Esophagus squamous epithelium (tissue), 5 donors: ENCODE results near the gene ECPAS. TPM values are rescaled to one million over a fixed set of nuclear protein-coding genes. Genes with fewer than 3 reads are reported as not detected.

Source experiments
- DNase-seq: peaks from one replicate; lab custom pipeline; 2025; lab: John Stamatoyannopoulos, UW
- H3K27ac ChIP-seq, 4 donors: fragments of 200-600 bp; sonication (generic); one replicate each; pipeline ENCODE4 v1.5.1; 2016 to 2019; ENCODE audit warnings: mild to moderate bottlenecking in 1 of 4
- H3K27me3 ChIP-seq, 4 donors: fragments of 200-600 bp; sonication (generic); 1 replicate in 3 of 4; 2 replicates in 1 of 4; pipeline versions ENCODE4 v1.5.1 to v1.6.0; 2017 to 2021; ENCODE audit warnings: antibody characterized with exemption in 1 of 4
- H3K36me3 ChIP-seq, 3 donors: fragments of 200-600 bp; sonication (generic); one replicate each; pipeline ENCODE4 v1.5.1; 2016 to 2019
- H3K4me1 ChIP-seq, 3 donors: fragments of 200-600 bp; sonication (generic); one replicate each; pipeline ENCODE4 v1.5.1; 2017 to 2019
- H3K4me3 ChIP-seq, 4 donors: fragments of 200-600 bp; sonication (generic); 1 replicate in 3 of 4; 2 replicates in 1 of 4; pipeline ENCODE4 v1.5.1; 2016 to 2019; ENCODE audit warnings: mild to moderate bottlenecking in 2 of 4, moderate library complexity in 1 of 4
- H3K9me3 ChIP-seq, 3 donors: fragments of 200-600 bp; sonication (generic); one replicate each; pipeline ENCODE4 v1.5.1; 2016 to 2019
- POLR2A ChIP-seq, 4 donors: fragments of 450-650 bp; IDR thresholded peaks; one replicate each; pipeline ENCODE4 v1.6.1; 2017; ENCODE audit warnings: antibody characterized with exemption in 4 of 4, mild to moderate bottlenecking in 4 of 4, moderate library complexity in 3 of 4
- WGBS, 2 donors: methylation state at CpG; one replicate each; pipeline ENCODE4 v1.1.5; 2018; 5-methylcytosine and 5-hydroxymethylcytosine counted together
- intact Hi-C: fragments of 100-400 bp; cut with DNase I; formaldehyde crosslinking; loops from one replicate; pipeline ENCODE4 v1.15.0; 2022
- total RNA-seq, 4 donors: library from RNA; depleted of rRNA; stranded (reverse); fragments of >200 nt; gene quantifications; one replicate each; pipeline ENCODE4 v1.1.0, GENCODE V29; 2016
- TF ChIP-seq, protein P1 (sequence below), 6 experiments: fragments of 450-650 bp in 4 of 6; fragments of 200-600 bp in 2 of 6; sonication (generic) in 2 of 6; IDR thresholded peaks; one replicate each; pipeline ENCODE4 v1.5.1; 2016 to 2019; ENCODE audit warnings: antibody characterized with exemption in 6 of 6, mild to moderate bottlenecking in 4 of 6, moderate library complexity in 4 of 6
- donor health status: DM: yes; HTN: yes; CAD: no.

ECPAS gene
- total RNA-seq, 4 donors from 2014 or later: 35.6 to 76.9 (median 47.4) TPM

DNA sequence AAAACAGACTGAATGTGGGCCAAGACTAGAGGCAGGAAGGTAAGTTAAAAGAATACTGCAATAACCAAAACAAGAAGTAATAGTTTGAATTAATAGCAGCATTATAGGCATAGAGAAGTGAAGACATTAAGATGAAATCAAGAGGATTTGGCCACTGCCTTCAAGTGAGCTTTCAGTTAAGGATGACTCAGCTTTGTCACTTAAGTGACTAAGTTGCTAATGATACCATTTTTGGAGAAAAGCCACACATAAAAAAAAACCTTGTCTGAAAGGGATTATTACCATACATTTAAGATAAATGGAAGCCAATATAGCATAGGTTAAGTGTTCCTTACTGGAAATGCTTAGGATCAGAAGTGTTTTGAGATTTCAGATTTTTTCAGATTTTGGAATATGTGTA is 57.0 kb downstream of the ECPAS start:
- Histone ChIP-seq H3K27me3 (no peaks in the 10 kb centered on the region), H3K4me1 (peaks cover 0 to 5% (median 0%) of the 10 kb centered on the region in 3 donors), H3K9me3 (no peaks in the 10 kb centered on the region), H3K27ac (no peak overlapping the region), H3K36me3 (peaks cover 0 to 96% (median 17%) of the 10 kb centered on the region in 3 donors), H3K4me3 (no peak overlapping the region)
- no peak for DNase-seq
- intact Hi-C loops: no loop called here
- TF ChIP-seq POLR2A (IDR thresholded peaks at IDR 0.05): no peak
- TF ChIP-seq, protein P1, sequence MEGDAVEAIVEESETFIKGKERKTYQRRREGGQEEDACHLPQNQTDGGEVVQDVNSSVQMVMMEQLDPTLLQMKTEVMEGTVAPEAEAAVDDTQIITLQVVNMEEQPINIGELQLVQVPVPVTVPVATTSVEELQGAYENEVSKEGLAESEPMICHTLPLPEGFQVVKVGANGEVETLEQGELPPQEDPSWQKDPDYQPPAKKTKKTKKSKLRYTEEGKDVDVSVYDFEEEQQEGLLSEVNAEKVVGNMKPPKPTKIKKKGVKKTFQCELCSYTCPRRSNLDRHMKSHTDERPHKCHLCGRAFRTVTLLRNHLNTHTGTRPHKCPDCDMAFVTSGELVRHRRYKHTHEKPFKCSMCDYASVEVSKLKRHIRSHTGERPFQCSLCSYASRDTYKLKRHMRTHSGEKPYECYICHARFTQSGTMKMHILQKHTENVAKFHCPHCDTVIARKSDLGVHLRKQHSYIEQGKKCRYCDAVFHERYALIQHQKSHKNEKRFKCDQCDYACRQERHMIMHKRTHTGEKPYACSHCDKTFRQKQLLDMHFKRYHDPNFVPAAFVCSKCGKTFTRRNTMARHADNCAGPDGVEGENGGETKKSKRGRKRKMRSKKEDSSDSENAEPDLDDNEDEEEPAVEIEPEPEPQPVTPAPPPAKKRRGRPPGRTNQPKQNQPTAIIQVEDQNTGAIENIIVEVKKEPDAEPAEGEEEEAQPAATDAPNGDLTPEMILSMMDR (IDR thresholded peaks at IDR 0.05): no peak

DNA sequence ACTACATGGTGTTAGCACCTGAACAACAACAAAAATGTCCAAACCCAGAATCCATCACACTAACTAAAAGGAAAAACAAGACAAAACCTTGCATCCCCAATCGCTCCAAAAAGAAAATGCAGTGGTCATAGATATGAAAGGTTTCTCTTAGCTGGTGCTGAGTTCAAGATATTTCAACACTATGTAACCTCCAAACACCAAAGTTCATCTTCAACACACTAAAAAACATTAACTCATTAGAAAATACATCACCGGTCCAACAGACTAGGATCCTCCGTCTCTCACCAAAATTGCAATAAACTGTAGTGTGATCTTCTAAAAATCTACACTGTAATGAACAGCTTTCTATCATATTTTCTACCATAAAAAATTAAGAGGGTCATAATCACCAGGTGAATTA is 60.8 kb downstream of the ECPAS start:
- TF ChIP-seq, protein P1 (IDR thresholded peaks at IDR 0.05): no peak
- no peak for TF ChIP-seq POLR2A (IDR thresholded peaks at IDR 0.05)
- Histone ChIP-seq H3K4me1 (peaks cover 0 to 5% (median 0%) of the 10 kb centered on the region in 3 donors), H3K36me3 (peaks cover 0 to 99% (median 14%) of the 10 kb centered on the region in 3 donors), H3K9me3 (no peaks in the 10 kb centered on the region), H3K4me3 (no peak overlapping the region), H3K27ac (no peak overlapping the region), H3K27me3 (no peaks in the 10 kb centered on the region)
- DNase-seq: no peak
- 98 to 100% methylated on average over 3 of the region's 3 CpGs for WGBS, 2 donors
- intact Hi-C loops: no loop called here

- Histone ChIP-seq H3K27ac (no peak overlapping the region), H3K9me3 (no peaks in the 10 kb centered on the region), H3K4me3 (no peak overlapping the region), H3K36me3 (peaks cover 12 to 100% (median 21%) of the 10 kb centered on the region in 3 donors), H3K27me3 (no peaks in the 10 kb centered on the region), H3K4me1 (no peaks in the 10 kb centered on the region)
- intact Hi-C loops: no loop called here
- TF ChIP-seq POLR2A (IDR thresholded peaks at IDR 0.05): no peak
- TF ChIP-seq, protein P1 (IDR thresholded peaks at IDR 0.05): no peak
- WGBS, 2 donors: 95 to 96% methylated on average over 11 of the region's 11 CpGs
- no peak for DNase-seq
Observed at GRCh38 chr9:111414406-111414805, 69.8 kb downstream of the ECPAS start.

DNA sequence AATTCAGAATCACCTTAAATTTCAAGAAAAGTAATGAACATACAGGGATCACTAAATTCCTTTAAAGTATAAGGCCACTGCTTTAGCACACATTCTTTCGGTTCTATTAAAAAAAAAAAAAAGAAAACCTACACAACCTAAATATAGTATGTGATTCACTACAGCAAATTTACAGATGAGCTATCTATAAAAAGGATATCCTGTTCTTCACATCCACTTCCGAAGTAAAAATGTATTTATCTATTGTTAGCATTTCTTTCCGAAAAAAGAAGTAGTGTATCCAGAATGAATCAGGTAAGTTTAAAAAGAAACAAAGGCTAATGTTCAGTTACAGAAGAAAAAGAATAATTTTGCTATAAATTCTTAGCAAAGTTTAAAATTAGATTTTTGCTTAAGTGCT is 70.2 kb downstream of the ECPAS start:
- H3K4me1 ChIP-seq: no peaks in the 10 kb centered on the region
- H3K36me3 ChIP-seq: peaks cover 12 to 100% (median 23%) of the 10 kb centered on the region in 3 donors
- TF ChIP-seq, protein P1 (IDR thresholded peaks at IDR 0.05): no peak
- TF ChIP-seq POLR2A (IDR thresholded peaks at IDR 0.05): no peak
- no peak overlapping the region for H3K27ac ChIP-seq
- no peaks in the 10 kb centered on the region for H3K9me3 ChIP-seq
- intact Hi-C loops: no loop called here
- H3K4me3 ChIP-seq: no peak overlapping the region
- no peaks in the 10 kb centered on the region for H3K27me3 ChIP-seq
- DNase-seq: no peak
- 82 to 88% methylated on average over 3 of the region's 3 CpGs for WGBS, 2 donors

GRCh38 chr9:111412280-111412679 is 71.9 kb downstream of the ECPAS start:
- no peak overlapping the region for H3K4me3 ChIP-seq
- no peaks in the 10 kb centered on the region for H3K4me1 ChIP-seq
- H3K9me3 ChIP-seq: no peaks in the 10 kb centered on the region
- H3K36me3 ChIP-seq: peaks cover 15 to 100% (median 35%) of the 10 kb centered on the region in 3 donors
- TF ChIP-seq POLR2A (IDR thresholded peaks at IDR 0.05): no peak
- TF ChIP-seq, protein P1 (IDR thresholded peaks at IDR 0.05): no peak
- no peak overlapping the region for H3K27ac ChIP-seq
- intact Hi-C loops: no loop called here
- no peak for DNase-seq
- no peaks in the 10 kb centered on the region for H3K27me3 ChIP-seq
- 79 to 97% methylated on average over 4 of the region's 4 CpGs for WGBS, 2 donors
